WTC11 (cell line): ENCODE results near the gene ANKRD33. TPM values are rescaled to one million over a fixed set of nuclear protein-coding genes. Genes with fewer than 3 reads are reported as not detected.

Source experiments
- ATAC-seq: fragments of 200-7000 bp; cut with Tn5 transposase; 2 replicates; pipeline ENCODE4 v1.10.0; 2021; ENCODE audit warnings: mild to moderate bottlenecking, moderate library complexity
- CTCF ChIA-PET: fragments of 300-600 bp; sonication (Branson Sonifier 250); formaldehyde crosslinking; loops from one replicate; lab custom pipeline; 2021; ENCODE audit warnings: antibody characterized with exemption; lab: Charles Lee
- POLR2A ChIA-PET: fragments of 350-600 bp; sonication (Branson Sonifier 250); formaldehyde crosslinking; loops from one replicate; lab custom pipeline; 2021; ENCODE audit warnings: antibody characterized with exemption; lab: Charles Lee
- DNase-seq: peaks from one replicate; pipeline ENCODE4 v3.0.0; 2021; ENCODE audit warnings: low spot score
- H3K27ac Mint-ChIP-seq: 2 replicates; pipeline ENCODE4 v1.8.0; 2021; ENCODE audit warnings: mixed read lengths
- H3K27me3 Mint-ChIP-seq: 2 replicates; pipeline ENCODE4 v1.8.0; 2021; ENCODE audit warnings: low read depth, mild to moderate bottlenecking, moderate library complexity, mixed read lengths
- H3K36me3 Mint-ChIP-seq: 2 replicates; pipeline ENCODE4 v1.8.0; 2021; ENCODE audit warnings: mixed read lengths
- H3K4me1 Mint-ChIP-seq: 2 replicates; pipeline ENCODE4 v1.8.0; 2022; ENCODE audit warnings: mixed read lengths
- H3K4me3 Mint-ChIP-seq: 2 replicates; pipeline ENCODE4 v1.8.0; 2021; ENCODE audit warnings: mild to moderate bottlenecking, moderate library complexity, mixed read lengths
- H3K9me3 Mint-ChIP-seq: 2 replicates; pipeline ENCODE4 v1.8.0; 2021; ENCODE audit warnings: mixed read lengths
- AFF4 ChIP-seq: sonication (generic); formaldehyde crosslinking; IDR thresholded peaks from 2 replicates; pipeline ENCODE4 v1.8.1; 2023; ENCODE audit warnings: mild to moderate bottlenecking, missing genetic modification reagents, borderline replicate concordance
- ARID4B ChIP-seq: sonication (generic); formaldehyde crosslinking; IDR thresholded peaks from 2 replicates; pipeline ENCODE4 v1.8.0; 2023; ENCODE audit warnings: missing genetic modification reagents, mild to moderate bottlenecking, borderline replicate concordance
- ATF1 ChIP-seq: sonication (generic); formaldehyde crosslinking; IDR thresholded peaks from 2 replicates; pipeline ENCODE4 v1.8.1; 2023; ENCODE audit warnings: mild to moderate bottlenecking, moderate library complexity, missing genetic modification reagents
- CDX4 ChIP-seq: fragments of 250-450 bp; sonication (Bioruptor Pico); IDR thresholded peaks from 2 replicates; pipeline ENCODE4 v1.9.0; 2021; ENCODE audit warnings: moderate library complexity, mild to moderate bottlenecking, inconsistent platforms, borderline replicate concordance
- ERG ChIP-seq: fragments of 250-450 bp; sonication (Bioruptor Pico); IDR thresholded peaks from 2 replicates; pipeline ENCODE4 v1.8.0; 2021; ENCODE audit warnings: mild to moderate bottlenecking
- FOXJ3 ChIP-seq: sonication (generic); formaldehyde crosslinking; IDR thresholded peaks from 2 replicates; pipeline ENCODE4 v1.9.0; 2021; ENCODE audit warnings: missing genetic modification reagents, mild to moderate bottlenecking, borderline replicate concordance
- GTF2I ChIP-seq: fragments of 250-450 bp; sonication (Bioruptor Pico); conservative IDR thresholded peaks from 2 replicates; pipeline ENCODE4 v1.4.0; 2021; ENCODE audit warnings: mild to moderate bottlenecking
- JAZF1 ChIP-seq: fragments of 250-450 bp; sonication (Bioruptor Pico); IDR thresholded peaks from 2 replicates; pipeline ENCODE4 v1.9.0; 2021; ENCODE audit warnings: moderate library complexity, mild to moderate bottlenecking, inconsistent platforms
- MXD4 ChIP-seq: fragments of 250-450 bp; sonication (Bioruptor Pico); IDR thresholded peaks from 2 replicates; pipeline ENCODE4 v1.8.0; 2021; ENCODE audit warnings: mild to moderate bottlenecking, moderate library complexity, borderline replicate concordance
- MYBL2 ChIP-seq: sonication (generic); formaldehyde crosslinking; IDR thresholded peaks from 2 replicates; pipeline ENCODE4 v1.8.1; 2023; ENCODE audit warnings: mild to moderate bottlenecking, moderate library complexity, missing genetic modification reagents
- NR1H2 ChIP-seq: sonication (generic); formaldehyde crosslinking; IDR thresholded peaks from 2 replicates; pipeline ENCODE4 v1.9.0; 2021; ENCODE audit warnings: mild to moderate bottlenecking, moderate library complexity, missing genetic modification reagents
- RELA ChIP-seq: sonication (generic); formaldehyde crosslinking; IDR thresholded peaks from 2 replicates; pipeline ENCODE4 v1.8.1; 2022; ENCODE audit warnings: missing genetic modification reagents, mild to moderate bottlenecking, borderline replicate concordance
- SMAD3 ChIP-seq: sonication (generic); formaldehyde crosslinking; IDR thresholded peaks from 2 replicates; pipeline ENCODE4 v1.8.0; 2022; ENCODE audit warnings: missing genetic modification reagents, mild to moderate bottlenecking, borderline replicate concordance
- SOX15 ChIP-seq: fragments of 250-450 bp; sonication (Bioruptor Pico); IDR thresholded peaks from 2 replicates; pipeline ENCODE4 v1.9.0; 2021; ENCODE audit warnings: mild to moderate bottlenecking
- STAT6 ChIP-seq: sonication (generic); formaldehyde crosslinking; conservative IDR thresholded peaks from 2 replicates; pipeline ENCODE4 v1.8.1; 2023; ENCODE audit warnings: mild to moderate bottlenecking, low read depth, missing genetic modification reagents, moderate library complexity
- TP53 ChIP-seq: sonication (generic); formaldehyde crosslinking; IDR thresholded peaks from 2 replicates; pipeline ENCODE4 v1.8.1; 2023; ENCODE audit warnings: mild to moderate bottlenecking, missing genetic modification reagents
- ZBTB21 ChIP-seq: sonication (generic); formaldehyde crosslinking; IDR thresholded peaks from 2 replicates; pipeline ENCODE4 v1.8.1; 2023; ENCODE audit warnings: mild to moderate bottlenecking, missing genetic modification reagents, borderline replicate concordance
- ZNF138 ChIP-seq: sonication (generic); formaldehyde crosslinking; conservative IDR thresholded peaks from 2 replicates; pipeline ENCODE4 v1.8.1; 2022; ENCODE audit warnings: mild to moderate bottlenecking, moderate library complexity, missing genetic modification reagents
- total RNA-seq: library from RNA; stranded (reverse); gene quantifications from 3 replicates; pipeline ENCODE4 v1.2.3, GENCODE V29; 2021

Gene ANKRD33
- total RNA-seq, 1 experiment from 2014 or later, result 1.7 TPM

- TF ChIP-seq ERG (CRISPR knock-in tag) (no peak), TP53 (CRISPR knock-in tag) (0 out of 2 replicates have a peak, but pooled peaks have one; percentile 25), CDX4 (CRISPR knock-in tag) (no peak)
- ATAC-seq, result peak; percentile 18
- H3K27ac Mint-ChIP-seq, result no peak within 1 kb of the TSS
- peaks cover 54% of the 10 kb centered on the region for H3K27me3 Mint-ChIP-seq
- no peaks in the 10 kb centered on the region for H3K9me3 Mint-ChIP-seq
- H3K36me3 Mint-ChIP-seq, result no peaks in the 10 kb centered on the region
- CTCF ChIA-PET, result interaction anchor here (0.6 to 3.9 kb wide), 15 partner anchors 13 to 305 kb away, joined by 3 to 38 read pairs (median 4); no protein-coding TSS in a partner anchor
- peaks cover 16% of the 10 kb centered on the region for H3K4me1 Mint-ChIP-seq
- POLR2A ChIA-PET, result interaction anchor here (1.0 kb wide), 1 partner anchor 14 kb away, joined by 3 read pairs; no protein-coding TSS in a partner anchor
- H3K4me3 Mint-ChIP-seq, result peak within 1 kb of the TSS; percentile 66
- no peak for DNase-seq
These were observed 19.4 kb downstream of the ANKRD33 start, which contains the start of gene ACVRL1 for GRCh38 chr12:51907083-51907855. Gene ACVRL1 (plus strand): TSS chr12:51907504. CDS start chr12:51912475, 4,971 bp downstream.

GRCh38 chr12:51907856-51908425 is 20.0 kb downstream of the ANKRD33 start:
- POLR2A ChIA-PET, result interaction anchor here (1.0 kb wide), 1 partner anchor 14 kb away, joined by 3 read pairs; no protein-coding TSS in a partner anchor
- Mint-ChIP-seq H3K36me3 (no peaks in the 10 kb centered on the region), H3K27me3 (peaks cover 55% of the 10 kb centered on the region), H3K9me3 (no peaks in the 10 kb centered on the region), H3K4me1 (peaks cover 21% of the 10 kb centered on the region), H3K27ac (no peak overlapping the region), H3K4me3 (peak overlapping the region; percentile 63)
- no peak for DNase-seq
- ATAC-seq, result no peak
- CTCF ChIA-PET, result interaction anchor here (0.6 to 3.9 kb wide), 13 partner anchors 14 to 118 kb away, joined by 3 to 38 read pairs (median 6); no protein-coding TSS in a partner anchor
- TF ChIP-seq RELA (CRISPR knock-in tag) (no peak), ZNF138 (CRISPR knock-in tag) (no peak), SMAD3 (CRISPR knock-in tag) (no peak), ARID4B (CRISPR knock-in tag) (no peak), FOXJ3 (CRISPR knock-in tag) (no peak), AFF4 (no peak), SOX15 (no peak), ATF1 (CRISPR knock-in tag) (no peak), STAT6 (no peak), ZBTB21 (CRISPR knock-in tag) (no peak), MYBL2 (CRISPR knock-in tag) (no peak), JAZF1 (CRISPR knock-in tag) (no peak), MXD4 (CRISPR knock-in tag) (no peak), GTF2I (CRISPR knock-in tag) (no peak), NR1H2 (CRISPR knock-in tag) (no peak)
